Liver (tissue), 9 donors: ENCODE results near the gene POLDIP3. TPM values are rescaled to one million over a fixed set of nuclear protein-coding genes. Genes with fewer than 3 reads are reported as not detected.

Experiments used
- DNase-seq: peaks from one replicate; pipeline ENCODE4 v3.0.0-alpha.2; 2017; ENCODE audit warnings: low spot score
- H3K27ac ChIP-seq, 2 donors: one replicate each; pipeline ENCODE4 v1.7.0; 2013; ENCODE audit warnings: inconsistent platforms in 2 of 2, low read length in 2 of 2, control low read depth in 1 of 2, low read depth in 1 of 2, mild to moderate bottlenecking in 1 of 2
- H3K27me3 ChIP-seq, 4 donors: one replicate each; pipeline versions ENCODE4 v1.6.1 to v1.7.0; 2013; ENCODE audit warnings: low read length in 3 of 4, inconsistent platforms in 1 of 4, mild to moderate bottlenecking in 1 of 4, moderate library complexity in 1 of 4; ENCODE audit not compliant: control insufficient read depth in 4 of 4, insufficient read depth in 4 of 4
- H3K36me3 ChIP-seq, 4 donors: one replicate each; pipeline versions ENCODE4 v1.6.1 to v1.7.0; 2013; ENCODE audit warnings: low read length in 3 of 4, mild to moderate bottlenecking in 3 of 4, low read depth in 1 of 4, moderate library complexity in 1 of 4; ENCODE audit not compliant: control insufficient read depth in 4 of 4, insufficient read depth in 3 of 4
- H3K4me1 ChIP-seq, 4 donors: one replicate each; pipeline versions ENCODE4 v1.6.1 to v1.7.0; 2013; ENCODE audit warnings: low read length in 3 of 4, mild to moderate bottlenecking in 3 of 4, moderate library complexity in 1 of 4; ENCODE audit not compliant: control insufficient read depth in 4 of 4, insufficient read depth in 4 of 4
- H3K4me3 ChIP-seq, 3 donors: one replicate each; pipeline versions ENCODE4 v1.6.1 to v1.7.0; 2013; ENCODE audit warnings: low read length in 3 of 3, control low read depth in 1 of 3, low read depth in 1 of 3, mild to moderate bottlenecking in 1 of 3
- H3K9ac ChIP-seq, 2 donors: one replicate each; pipeline ENCODE4 v1.7.0; 2013; ENCODE audit warnings: low read length in 2 of 2, mild to moderate bottlenecking in 2 of 2, moderate library complexity in 2 of 2, control low read depth in 1 of 2, low read depth in 1 of 2
- H3K9me3 ChIP-seq, 4 donors: one replicate each; pipeline versions ENCODE4 v1.6.1 to v1.7.0; 2013; ENCODE audit warnings: low read length in 3 of 4; ENCODE audit not compliant: control insufficient read depth in 4 of 4
- EGR1 ChIP-seq, 2 donors: IDR thresholded peaks; 2 replicates each; pipeline ENCODE4 v1.6.1; 2016 to 2018; ENCODE audit warnings: antibody characterized with exemption in 2 of 2, low read depth in 2 of 2
- FOXA1 ChIP-seq: IDR thresholded peaks from 2 replicates; pipeline ENCODE4 v1.6.1; 2016; ENCODE audit warnings: antibody characterized with exemption
- GABPA ChIP-seq, 2 donors: IDR thresholded peaks in 1 of 2; conservative IDR thresholded peaks in 1 of 2; 2 replicates each; pipeline ENCODE4 v1.6.1; 2016; ENCODE audit warnings: antibody characterized with exemption in 2 of 2, mild to moderate bottlenecking in 1 of 2, moderate library complexity in 1 of 2
- HNF4G ChIP-seq: IDR thresholded peaks from 2 replicates; pipeline ENCODE4 v1.6.1; 2016; ENCODE audit warnings: antibody characterized with exemption
- JUND ChIP-seq, 2 donors: IDR thresholded peaks; 2 replicates each; pipeline ENCODE4 v1.6.1; 2016; ENCODE audit warnings: antibody characterized with exemption in 2 of 2
- NR2F2 ChIP-seq: IDR thresholded peaks from 2 replicates; pipeline ENCODE4 v1.6.1; 2016; ENCODE audit warnings: antibody characterized with exemption
- RAD21 ChIP-seq, 2 donors: IDR thresholded peaks; 2 replicates each; pipeline ENCODE4 v1.6.1; 2016; ENCODE audit warnings: antibody characterized with exemption in 2 of 2, mild to moderate bottlenecking in 2 of 2
- RXRA ChIP-seq, 2 donors: IDR thresholded peaks; 2 replicates each; pipeline ENCODE4 v1.6.1; 2017 to 2018; ENCODE audit warnings: antibody characterized with exemption in 2 of 2, mild to moderate bottlenecking in 1 of 2
- SP1 ChIP-seq: IDR thresholded peaks from 2 replicates; pipeline ENCODE4 v1.6.1; 2018; ENCODE audit warnings: antibody characterized with exemption, mild to moderate bottlenecking
- TAF1 ChIP-seq: conservative IDR thresholded peaks from 2 replicates; pipeline ENCODE4 v1.6.1; 2016; ENCODE audit warnings: antibody characterized with exemption, mild to moderate bottlenecking
- YY1 ChIP-seq: IDR thresholded peaks from 2 replicates; pipeline ENCODE4 v1.6.1; 2016; ENCODE audit warnings: antibody characterized with exemption, mild to moderate bottlenecking
- WGBS: extraction: QIAGEN DNeasy Blood & Tissue Kit; methylation state at CpG from one replicate; pipeline ENCODE4 v1.1.7; 2013; 5-methylcytosine and 5-hydroxymethylcytosine counted together
- polyA plus RNA-seq, 2 donors: library from polyadenylated mRNA; stranded (reverse) in 1 of 2; unstranded in 1 of 2; fragments of 200-250 nt in 1 of 2; fragments of >200 nt in 1 of 2; fragmentation: Nextera tagmentation in 1 of 2; extraction: Ambion mirVana in 1 of 2; gene quantifications; one replicate each; pipeline versions ENCODE4 v1.2.1 to v1.2.3, GENCODE V29; 2013 to 2015
- total RNA-seq, 2 donors: library from RNA; depleted of rRNA; stranded (reverse); fragments of >200 nt; gene quantifications; one replicate each; pipeline ENCODE4 v1.2.3, GENCODE V29; 2014
- TF ChIP-seq, protein P1 (sequence below): IDR thresholded peaks from 2 replicates; pipeline ENCODE4 v1.6.1; 2016; ENCODE audit warnings: antibody characterized with exemption, mild to moderate bottlenecking
- TF ChIP-seq, protein P2 (sequence below): IDR thresholded peaks from 2 replicates; pipeline ENCODE4 v1.6.1; 2016; ENCODE audit warnings: antibody characterized with exemption
- TF ChIP-seq, protein P3 (sequence below): IDR thresholded peaks from 2 replicates; pipeline ENCODE4 v1.6.1; 2016; ENCODE audit warnings: antibody characterized with exemption
- TF ChIP-seq, protein P4 (sequence below): fragments of 150-350 bp; IDR thresholded peaks from 2 replicates; pipeline ENCODE4 v1.5.1; 2017; ENCODE audit warnings: improper control_type of control experiment, low read depth, low read length; ENCODE audit not compliant: missing input control
- TF ChIP-seq, protein P5 (sequence below): IDR thresholded peaks from 2 replicates; pipeline ENCODE4 v1.6.1; 2016; ENCODE audit warnings: antibody characterized with exemption
- donor health status: healthy.
- donor health status: healthy.
- donor health status: healthy.
- donor health status: healthy.
- donor health status: healthy.

POLDIP3 gene
- total and polyA plus RNA-seq, 4 donors, result 14.6 to 22.5 (median 18.0) TPM

DNA sequence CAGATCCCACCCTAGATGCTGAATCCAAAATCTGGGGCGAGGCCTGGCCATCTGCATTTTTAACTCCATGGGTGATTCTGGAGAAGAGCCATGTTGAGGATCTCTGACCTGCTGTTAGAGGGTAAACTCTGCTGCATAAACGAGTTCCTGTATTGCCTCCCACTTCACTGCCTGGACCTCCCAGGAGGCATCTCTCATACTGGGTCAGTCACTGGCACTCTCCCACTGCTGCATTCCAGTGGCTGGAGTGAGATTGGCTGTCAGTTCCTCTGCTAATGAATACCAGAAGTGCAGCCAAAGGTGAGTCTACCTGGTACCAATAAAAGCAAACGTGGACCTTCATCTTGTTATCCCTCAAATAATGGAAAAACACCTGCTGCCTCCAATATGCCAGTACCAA, 10.3 kb downstream of the POLDIP3 start:
- Histone ChIP-seq H3K4me1 (peaks cover 0 to 22% (median 5%) of the 10 kb centered on the region in 4 donors), H3K36me3 (peaks cover 1 to 31% (median 19%) of the 10 kb centered on the region in 4 donors), H3K27ac (no peak overlapping the region), H3K9ac (no peak overlapping the region), H3K9me3 (no peaks in the 10 kb centered on the region), H3K4me3 (no peak overlapping the region), H3K27me3 (no peaks in the 10 kb centered on the region)
- TF ChIP-seq, protein P1, sequence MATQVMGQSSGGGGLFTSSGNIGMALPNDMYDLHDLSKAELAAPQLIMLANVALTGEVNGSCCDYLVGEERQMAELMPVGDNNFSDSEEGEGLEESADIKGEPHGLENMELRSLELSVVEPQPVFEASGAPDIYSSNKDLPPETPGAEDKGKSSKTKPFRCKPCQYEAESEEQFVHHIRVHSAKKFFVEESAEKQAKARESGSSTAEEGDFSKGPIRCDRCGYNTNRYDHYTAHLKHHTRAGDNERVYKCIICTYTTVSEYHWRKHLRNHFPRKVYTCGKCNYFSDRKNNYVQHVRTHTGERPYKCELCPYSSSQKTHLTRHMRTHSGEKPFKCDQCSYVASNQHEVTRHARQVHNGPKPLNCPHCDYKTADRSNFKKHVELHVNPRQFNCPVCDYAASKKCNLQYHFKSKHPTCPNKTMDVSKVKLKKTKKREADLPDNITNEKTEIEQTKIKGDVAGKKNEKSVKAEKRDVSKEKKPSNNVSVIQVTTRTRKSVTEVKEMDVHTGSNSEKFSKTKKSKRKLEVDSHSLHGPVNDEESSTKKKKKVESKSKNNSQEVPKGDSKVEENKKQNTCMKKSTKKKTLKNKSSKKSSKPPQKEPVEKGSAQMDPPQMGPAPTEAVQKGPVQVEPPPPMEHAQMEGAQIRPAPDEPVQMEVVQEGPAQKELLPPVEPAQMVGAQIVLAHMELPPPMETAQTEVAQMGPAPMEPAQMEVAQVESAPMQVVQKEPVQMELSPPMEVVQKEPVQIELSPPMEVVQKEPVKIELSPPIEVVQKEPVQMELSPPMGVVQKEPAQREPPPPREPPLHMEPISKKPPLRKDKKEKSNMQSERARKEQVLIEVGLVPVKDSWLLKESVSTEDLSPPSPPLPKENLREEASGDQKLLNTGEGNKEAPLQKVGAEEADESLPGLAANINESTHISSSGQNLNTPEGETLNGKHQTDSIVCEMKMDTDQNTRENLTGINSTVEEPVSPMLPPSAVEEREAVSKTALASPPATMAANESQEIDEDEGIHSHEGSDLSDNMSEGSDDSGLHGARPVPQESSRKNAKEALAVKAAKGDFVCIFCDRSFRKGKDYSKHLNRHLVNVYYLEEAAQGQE, result no peak
- TF ChIP-seq HNF4G (no peak), YY1 (no peak), EGR1 (IDR thresholded peaks at IDR 0.05; ENCODE audit: low read depth in 2 of 2) (no peak), JUND (IDR thresholded peaks at IDR 0.05) (no peak), SP1 (no peak), FOXA1 (no peak), TAF1 (no peak), RXRA (IDR thresholded peaks at IDR 0.05) (no peak)
- TF ChIP-seq, protein P2, sequence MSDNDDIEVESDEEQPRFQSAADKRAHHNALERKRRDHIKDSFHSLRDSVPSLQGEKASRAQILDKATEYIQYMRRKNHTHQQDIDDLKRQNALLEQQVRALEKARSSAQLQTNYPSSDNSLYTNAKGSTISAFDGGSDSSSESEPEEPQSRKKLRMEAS, result no peak
- TF ChIP-seq, protein P3, sequence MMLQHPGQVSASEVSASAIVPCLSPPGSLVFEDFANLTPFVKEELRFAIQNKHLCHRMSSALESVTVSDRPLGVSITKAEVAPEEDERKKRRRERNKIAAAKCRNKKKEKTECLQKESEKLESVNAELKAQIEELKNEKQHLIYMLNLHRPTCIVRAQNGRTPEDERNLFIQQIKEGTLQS, result no peak
- TF ChIP-seq, protein P4, sequence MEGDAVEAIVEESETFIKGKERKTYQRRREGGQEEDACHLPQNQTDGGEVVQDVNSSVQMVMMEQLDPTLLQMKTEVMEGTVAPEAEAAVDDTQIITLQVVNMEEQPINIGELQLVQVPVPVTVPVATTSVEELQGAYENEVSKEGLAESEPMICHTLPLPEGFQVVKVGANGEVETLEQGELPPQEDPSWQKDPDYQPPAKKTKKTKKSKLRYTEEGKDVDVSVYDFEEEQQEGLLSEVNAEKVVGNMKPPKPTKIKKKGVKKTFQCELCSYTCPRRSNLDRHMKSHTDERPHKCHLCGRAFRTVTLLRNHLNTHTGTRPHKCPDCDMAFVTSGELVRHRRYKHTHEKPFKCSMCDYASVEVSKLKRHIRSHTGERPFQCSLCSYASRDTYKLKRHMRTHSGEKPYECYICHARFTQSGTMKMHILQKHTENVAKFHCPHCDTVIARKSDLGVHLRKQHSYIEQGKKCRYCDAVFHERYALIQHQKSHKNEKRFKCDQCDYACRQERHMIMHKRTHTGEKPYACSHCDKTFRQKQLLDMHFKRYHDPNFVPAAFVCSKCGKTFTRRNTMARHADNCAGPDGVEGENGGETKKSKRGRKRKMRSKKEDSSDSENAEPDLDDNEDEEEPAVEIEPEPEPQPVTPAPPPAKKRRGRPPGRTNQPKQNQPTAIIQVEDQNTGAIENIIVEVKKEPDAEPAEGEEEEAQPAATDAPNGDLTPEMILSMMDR, result no peak
- DNase-seq, result no peak
- 61% methylated on average over 3 of the region's 3 CpGs for WGBS

DNA sequence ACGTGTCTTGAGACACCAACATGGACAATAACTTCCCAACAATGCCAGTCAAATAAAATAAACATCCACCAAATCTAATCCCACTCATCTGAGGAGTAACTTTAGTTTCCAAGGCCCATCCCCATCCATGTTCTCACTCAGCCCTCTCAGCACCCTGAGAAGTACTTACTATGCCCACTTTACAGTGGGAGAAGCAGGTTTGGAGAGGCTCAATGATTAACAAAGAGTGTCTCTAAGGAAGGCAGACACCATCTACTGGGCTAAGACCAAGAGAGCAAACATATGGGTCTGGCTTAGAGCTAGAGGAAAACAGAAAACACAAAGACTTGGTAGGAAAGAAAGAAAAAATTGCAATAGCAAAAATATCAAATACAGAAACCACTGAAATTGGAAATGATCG, 11.3 kb downstream of the POLDIP3 start:
- Histone ChIP-seq H3K4me1 (peaks cover 0 to 19% (median 5%) of the 10 kb centered on the region in 4 donors), H3K36me3 (peaks cover 6 to 38% (median 27%) of the 10 kb centered on the region in 4 donors)

More for the DNA sequence above, 11.3 kb downstream of the POLDIP3 start:
- WGBS, result 94% methylated on average over 2 of the region's 2 CpGs
- DNase-seq, result no peak
- no peak overlapping the region for H3K4me3 ChIP-seq
- TF ChIP-seq, protein P3, result no peak
- TF ChIP-seq, protein P5, sequence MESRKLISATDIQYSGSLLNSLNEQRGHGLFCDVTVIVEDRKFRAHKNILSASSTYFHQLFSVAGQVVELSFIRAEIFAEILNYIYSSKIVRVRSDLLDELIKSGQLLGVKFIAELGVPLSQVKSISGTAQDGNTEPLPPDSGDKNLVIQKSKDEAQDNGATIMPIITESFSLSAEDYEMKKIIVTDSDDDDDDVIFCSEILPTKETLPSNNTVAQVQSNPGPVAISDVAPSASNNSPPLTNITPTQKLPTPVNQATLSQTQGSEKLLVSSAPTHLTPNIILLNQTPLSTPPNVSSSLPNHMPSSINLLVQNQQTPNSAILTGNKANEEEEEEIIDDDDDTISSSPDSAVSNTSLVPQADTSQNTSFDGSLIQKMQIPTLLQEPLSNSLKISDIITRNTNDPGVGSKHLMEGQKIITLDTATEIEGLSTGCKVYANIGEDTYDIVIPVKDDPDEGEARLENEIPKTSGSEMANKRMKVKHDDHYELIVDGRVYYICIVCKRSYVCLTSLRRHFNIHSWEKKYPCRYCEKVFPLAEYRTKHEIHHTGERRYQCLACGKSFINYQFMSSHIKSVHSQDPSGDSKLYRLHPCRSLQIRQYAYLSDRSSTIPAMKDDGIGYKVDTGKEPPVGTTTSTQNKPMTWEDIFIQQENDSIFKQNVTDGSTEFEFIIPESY, result no peak
- TF ChIP-seq RXRA (IDR thresholded peaks at IDR 0.05) (no peak), EGR1 (IDR thresholded peaks at IDR 0.05; ENCODE audit: low read depth in 2 of 2) (no peak), TAF1 (no peak), RAD21 (IDR thresholded peaks at IDR 0.05) (no peak), NR2F2 (no peak), HNF4G (no peak), GABPA (IDR thresholded peaks at IDR 0.05 in 1 of 2, conservative IDR thresholded peaks at IDR 0.05 in 1 of 2) (no peak), YY1 (no peak)
- no peaks in the 10 kb centered on the region for H3K27me3 ChIP-seq
- no peak overlapping the region for H3K9ac ChIP-seq
- no peak overlapping the region for H3K27ac ChIP-seq
- no peaks in the 10 kb centered on the region for H3K9me3 ChIP-seq
